Upper lobe of right lung (tissue), 1 donor: ENCODE results near the gene GRK1. TPM values are rescaled to one million over a fixed set of nuclear protein-coding genes. Genes with fewer than 3 reads are reported as not detected.

Experiments
- ATAC-seq: fragments of 200-7000 bp; cut with Tn5 transposase; one replicate; pipeline ENCODE4 v1.9.1; 2020; ENCODE audit warnings: mild to moderate bottlenecking, moderate library complexity
- DNase-seq: peaks from one replicate; pipeline ENCODE4 v3.0.0-alpha.2; 2020
- H3K27ac ChIP-seq: fragments of 200-600 bp; one replicate; pipeline ENCODE4 v1.8.0; 2022
- H3K27me3 ChIP-seq: fragments of 200-600 bp; one replicate; pipeline ENCODE4 v1.8.0; 2022; ENCODE audit warnings: mild to moderate bottlenecking
- H3K36me3 ChIP-seq: fragments of 200-600 bp; one replicate; pipeline ENCODE4 v1.8.0; 2022
- H3K4me1 ChIP-seq: fragments of 200-600 bp; one replicate; pipeline ENCODE4 v1.8.0; 2022
- H3K4me3 ChIP-seq: fragments of 200-600 bp; one replicate; pipeline ENCODE4 v1.8.0; 2022; ENCODE audit warnings: mild to moderate bottlenecking
- H3K9me3 ChIP-seq: fragments of 200-600 bp; one replicate; pipeline ENCODE4 v1.8.0; 2022
- intact Hi-C: fragments of 100-400 bp; cut with DNase I; formaldehyde crosslinking; loops from one replicate; pipeline ENCODE4 v1.11.0; 2022
- total RNA-seq: library from RNA; stranded (reverse); fragmentation: NEBNext Ultra II Directional; extraction: Animal tissue kit (Norgen Biotek cat#: 25700); gene quantifications from one replicate; pipeline ENCODE4 v1.2.1, GENCODE V29; 2021
- TF ChIP-seq, protein P1 (sequence below): fragments of 200-600 bp; IDR thresholded peaks from one replicate; pipeline ENCODE4 v1.8.0; 2022; ENCODE audit warnings: antibody characterized with exemption
- donor health status: DM: no; HTN: yes; CAD: no; lungs with severe emphysema.

GRK1 gene
- total RNA-seq, 1 donor from 2014 or later: 0.09 TPM

DNA sequence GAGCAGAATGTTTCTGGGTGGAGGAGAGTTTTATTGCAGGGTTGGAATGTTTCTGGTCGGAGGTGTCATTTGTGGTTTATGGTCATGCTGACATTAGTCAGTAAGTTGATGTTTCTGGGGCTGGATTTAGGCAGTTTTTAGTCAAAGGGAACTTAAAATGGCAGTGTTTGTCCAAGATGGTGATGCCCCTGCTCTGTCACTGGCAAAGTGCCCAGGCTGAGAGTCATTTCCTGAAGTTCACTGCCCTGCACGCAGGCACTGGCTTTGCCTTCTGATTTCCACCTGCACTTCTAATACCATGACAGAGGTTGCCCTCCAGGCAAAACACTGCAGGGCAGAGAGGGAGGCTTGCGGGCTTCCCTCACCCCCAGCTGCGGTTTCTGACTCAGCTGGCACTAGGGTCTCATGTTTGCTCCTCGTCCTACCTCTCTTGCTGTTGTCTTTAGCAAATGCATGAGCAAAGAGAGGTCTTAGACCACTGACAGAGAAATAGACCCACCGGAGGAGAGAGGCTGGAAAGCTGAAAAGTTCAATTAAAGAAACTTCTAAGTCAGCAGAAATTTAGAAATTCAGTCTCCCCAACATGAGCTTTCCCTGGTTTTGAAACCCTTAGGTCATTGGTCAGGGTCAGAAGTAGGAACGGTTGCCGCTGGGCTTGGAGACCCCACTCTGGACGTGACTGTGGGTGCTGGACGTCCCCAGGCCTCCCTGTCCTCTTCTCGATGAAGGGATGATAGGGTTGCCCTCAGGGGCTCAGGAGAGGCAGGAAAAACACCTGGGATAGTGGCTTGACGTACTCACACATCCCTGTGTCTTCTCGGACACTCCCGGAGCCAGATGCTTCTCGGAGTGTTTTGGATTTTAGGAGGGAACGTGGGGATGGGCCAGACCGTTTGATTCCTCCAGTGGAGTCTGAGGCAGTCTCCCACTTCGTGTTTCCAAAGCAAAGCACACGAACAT lies 118.3 kb downstream of the GRK1 start:
- TF ChIP-seq, protein P1, sequence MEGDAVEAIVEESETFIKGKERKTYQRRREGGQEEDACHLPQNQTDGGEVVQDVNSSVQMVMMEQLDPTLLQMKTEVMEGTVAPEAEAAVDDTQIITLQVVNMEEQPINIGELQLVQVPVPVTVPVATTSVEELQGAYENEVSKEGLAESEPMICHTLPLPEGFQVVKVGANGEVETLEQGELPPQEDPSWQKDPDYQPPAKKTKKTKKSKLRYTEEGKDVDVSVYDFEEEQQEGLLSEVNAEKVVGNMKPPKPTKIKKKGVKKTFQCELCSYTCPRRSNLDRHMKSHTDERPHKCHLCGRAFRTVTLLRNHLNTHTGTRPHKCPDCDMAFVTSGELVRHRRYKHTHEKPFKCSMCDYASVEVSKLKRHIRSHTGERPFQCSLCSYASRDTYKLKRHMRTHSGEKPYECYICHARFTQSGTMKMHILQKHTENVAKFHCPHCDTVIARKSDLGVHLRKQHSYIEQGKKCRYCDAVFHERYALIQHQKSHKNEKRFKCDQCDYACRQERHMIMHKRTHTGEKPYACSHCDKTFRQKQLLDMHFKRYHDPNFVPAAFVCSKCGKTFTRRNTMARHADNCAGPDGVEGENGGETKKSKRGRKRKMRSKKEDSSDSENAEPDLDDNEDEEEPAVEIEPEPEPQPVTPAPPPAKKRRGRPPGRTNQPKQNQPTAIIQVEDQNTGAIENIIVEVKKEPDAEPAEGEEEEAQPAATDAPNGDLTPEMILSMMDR: no peak
- intact Hi-C loops: no loop called here
- DNase-seq (peak; percentile 35), ATAC-seq (no peak)
- H3K9me3 ChIP-seq: no peaks in the 10 kb centered on the region
- no peaks in the 10 kb centered on the region for H3K4me1 ChIP-seq
- no peak overlapping the region for H3K27ac ChIP-seq
- H3K36me3 ChIP-seq: no peaks in the 10 kb centered on the region
- no peaks in the 10 kb centered on the region for H3K27me3 ChIP-seq
- H3K4me3 ChIP-seq: no peak overlapping the region

DNA sequence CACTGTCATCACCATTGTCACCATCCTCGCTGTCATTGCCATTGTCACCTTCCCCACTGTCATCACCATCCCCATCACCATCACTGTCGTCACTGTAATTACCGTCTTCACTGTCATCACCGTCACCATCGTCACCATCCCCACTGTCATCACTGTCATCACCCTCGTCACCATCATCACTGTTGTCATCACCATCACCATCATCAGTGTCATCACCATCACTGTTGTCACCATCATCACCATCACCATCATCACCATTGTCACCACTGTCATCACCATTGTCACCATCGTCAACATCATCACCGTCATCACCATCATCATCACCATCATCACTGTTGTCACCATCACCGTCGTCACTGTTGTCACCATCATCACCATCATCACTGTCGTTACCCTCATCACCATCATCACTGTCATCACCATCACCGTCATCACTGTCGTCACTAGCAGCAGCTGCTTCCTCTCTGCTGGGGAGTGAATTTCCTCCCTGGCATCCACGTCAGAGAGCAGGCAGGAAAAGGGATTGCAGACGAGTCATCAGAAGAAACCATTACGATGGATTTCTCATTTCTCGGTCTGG lies 119.3 kb downstream of the GRK1 start:
- TF ChIP-seq, protein P1: no peak
- no peak overlapping the region for H3K27ac ChIP-seq
- intact Hi-C loops: no loop called here
- H3K27me3 ChIP-seq: no peaks in the 10 kb centered on the region
- ATAC-seq: no peak
- DNase-seq: peak; percentile 25
- H3K36me3 ChIP-seq: no peaks in the 10 kb centered on the region
- no peak overlapping the region for H3K4me3 ChIP-seq
- no peaks in the 10 kb centered on the region for H3K4me1 ChIP-seq
- no peaks in the 10 kb centered on the region for H3K9me3 ChIP-seq

Other genes starting within 250 kb of the GRK1 start
- 1.9 TPM for gene ADPRHL1, start 213.7 kb upstream of the GRK1 start, total RNA-seq
- gene DCUN1D2, start 176.5 kb upstream of the GRK1 start, total RNA-seq: 24.6 TPM
- gene TFDP1, start 82.5 kb upstream of the GRK1 start, total RNA-seq: 42.3 TPM
- gene ATP4B, start 9.0 kb upstream of the GRK1 start, total RNA-seq: not detected
- gene TMEM255B, start 92.0 kb downstream of the GRK1 start, total RNA-seq: 43.6 TPM
- gene GAS6, start 196.9 kb downstream of the GRK1 start, total RNA-seq: 197 TPM